Body of pancreas (tissue), 4 donors: ENCODE results near the gene RNF225. TPM values are rescaled to one million over a fixed set of nuclear protein-coding genes. Genes with fewer than 3 reads are reported as not detected.

ENCODE experiments used
- ATAC-seq: fragments of 150-250 bp; one replicate; pipeline ENCODE4 v1.9.1; 2016
- DNase-seq, 4 donors: peaks; one replicate each; pipeline ENCODE4 v3.0.0-alpha.2; 2019
- H3K27ac ChIP-seq, 4 donors: fragments of 200-600 bp; sonication (generic); 1 replicate in 3 of 4; 2 replicates in 1 of 4; pipeline versions ENCODE4 v1.5.1 to v1.6.1; 2016 to 2019; ENCODE audit warnings: mild to moderate bottlenecking in 1 of 4, mixed read lengths in 1 of 4, moderate library complexity in 1 of 4
- H3K27me3 ChIP-seq, 2 donors: fragments of 200-600 bp; sonication (generic); one replicate each; pipeline ENCODE4 v1.6.0; 2016; ENCODE audit warnings: mild to moderate bottlenecking in 1 of 2
- H3K36me3 ChIP-seq, 2 donors: fragments of 200-600 bp; sonication (generic); replicated peaks in 1 of 2; 2 replicates each; pipeline ENCODE4 v1.5.1; 2016; ENCODE audit warnings: low read depth in 2 of 2; ENCODE audit not compliant: insufficient read depth in 1 of 2
- H3K4me1 ChIP-seq: fragments of 200-600 bp; sonication (generic); one replicate; pipeline ENCODE4 v1.6.0; 2016
- H3K4me3 ChIP-seq, 2 donors: fragments of 200-600 bp; sonication (generic); 1 replicate in 1 of 2; 2 replicates in 1 of 2; pipeline ENCODE4 v1.5.1; 2016 to 2019
- H3K9me3 ChIP-seq, 3 donors: fragments of 200-600 bp; sonication (generic); 1 replicate in 2 of 3; 2 replicates in 1 of 3; pipeline ENCODE4 v1.5.1; 2016
- CTCF ChIP-seq, 7 experiments: fragments of 450-650 bp in 4 of 7; fragments of 200-600 bp in 3 of 7; sonication (generic) in 3 of 7; IDR thresholded peaks; one replicate each; pipeline ENCODE4 v1.5.1; 2016 to 2019; ENCODE audit warnings: antibody characterized with exemption in 7 of 7
- POLR2A ChIP-seq, 3 donors: fragments of 450-650 bp; IDR thresholded peaks; one replicate each; pipeline ENCODE4 v1.6.1; 2016; ENCODE audit warnings: antibody characterized with exemption in 3 of 3, mild to moderate bottlenecking in 2 of 3
- WGBS, 2 donors: methylation state at CpG; one replicate each; pipeline ENCODE4 v1.1.5; 2017; 5-methylcytosine and 5-hydroxymethylcytosine counted together
- intact Hi-C: fragments of 100-400 bp; cut with DNase I; formaldehyde crosslinking; loops from one replicate; pipeline ENCODE4 v1.15.1; 2023
- total RNA-seq, 2 donors: library from RNA; depleted of rRNA; stranded (reverse); fragments of >200 nt; gene quantifications; one replicate each; pipeline ENCODE4 v1.1.0, GENCODE V29; 2016

RNF225 gene
- total RNA-seq, 2 donors from 2014 or later: not detected

DNA sequence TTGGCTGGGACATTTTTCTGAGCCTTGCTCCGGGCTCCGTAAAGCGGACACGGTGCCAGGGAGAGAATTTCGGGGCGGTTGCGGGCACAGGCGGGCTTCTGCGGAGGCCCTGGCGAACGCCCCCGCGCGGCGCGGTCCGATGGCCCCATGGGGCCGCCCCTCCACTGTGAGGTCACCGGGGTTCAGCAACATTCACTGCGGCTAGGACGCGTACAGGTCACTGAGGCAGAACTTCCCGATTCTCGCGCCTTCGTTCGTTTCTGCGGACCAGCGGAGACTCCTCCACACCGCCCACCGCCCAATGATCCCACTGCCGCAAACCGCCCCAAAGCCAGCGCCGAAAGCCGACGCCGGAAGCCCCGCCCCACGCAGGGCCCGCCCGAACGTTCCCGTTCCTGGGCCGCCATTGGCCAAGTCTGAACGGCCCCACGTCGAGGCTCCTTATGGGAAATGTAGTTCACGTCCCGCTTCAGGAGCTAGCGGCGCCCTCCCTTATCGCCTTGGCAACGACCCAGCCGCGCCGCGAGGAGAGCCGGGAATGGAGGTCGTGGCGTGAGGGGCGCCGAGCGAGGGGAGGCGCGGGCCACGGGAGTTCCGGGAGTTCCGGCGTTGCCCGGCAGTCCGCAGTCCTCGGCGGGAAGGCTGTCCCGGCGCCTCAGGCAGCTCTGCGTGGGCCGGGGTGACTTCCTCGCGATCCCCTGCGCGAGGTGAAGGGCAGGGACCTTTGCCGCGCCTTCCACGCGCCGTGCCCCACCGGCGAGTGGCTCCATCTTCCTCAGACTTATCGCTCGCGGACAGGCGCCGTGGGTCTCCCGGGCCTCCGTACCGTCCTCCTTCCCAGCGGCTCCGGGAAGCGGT, 12.9 kb downstream of the RNF225 start, which contains the start of gene ZNF584:
Gene ZNF584 (plus strand): TSS at position 498 of the 858 bp plus-strand sequence. CDS start 499 bp downstream, outside the sequence.
- WGBS, 2 donors: 1% methylated on average over 85 of the region's 100 CpGs; no CpG with 5 or more reads in 1 of the 2 donors
- DNase-seq (peak; percentile 92 to 96 (median 94)), ATAC-seq (peak; percentile 98)
- TF ChIP-seq POLR2A (IDR thresholded peaks at IDR 0.05): peak; percentile 56 to 90 (median 84)
- peak in 2 of 7 experiments; percentile 10 to 24 for TF ChIP-seq CTCF (IDR thresholded peaks at IDR 0.05)
- Histone ChIP-seq H3K4me1 (peaks cover 24% of the 10 kb centered on the region), H3K27ac (peak within 1 kb of the TSS; percentile 65 to 84 (median 80)), H3K9me3 (no peaks in the 10 kb centered on the region), H3K4me3 (peak within 1 kb of the TSS; percentile 76 to 96), H3K36me3 (no peaks in the 10 kb centered on the region), H3K27me3 (no peaks in the 10 kb centered on the region)
- intact Hi-C loops: no loop called here

GRCh38 chr19:58409010-58409790, 13.7 kb downstream of the RNF225 start:
- Histone ChIP-seq H3K4me3 (peak overlapping the region; percentile 76 to 96), H3K9me3 (no peaks in the 10 kb centered on the region), H3K4me1 (peaks cover 24% of the 10 kb centered on the region), H3K36me3 (no peaks in the 10 kb centered on the region), H3K27ac (peak overlapping the region; percentile 65 to 84 (median 80)), H3K27me3 (no peaks in the 10 kb centered on the region)
- TF ChIP-seq POLR2A (IDR thresholded peaks at IDR 0.05) (no peak), CTCF (IDR thresholded peaks at IDR 0.05) (no peak)
- ATAC-seq (no peak), DNase-seq (peak in 1 of 4 donors; percentile 18)
- WGBS, 2 donors: 3 to 18% methylated on average over 1 to 32 of the region's 34 CpGs
- intact Hi-C loops: no loop called here

DNA sequence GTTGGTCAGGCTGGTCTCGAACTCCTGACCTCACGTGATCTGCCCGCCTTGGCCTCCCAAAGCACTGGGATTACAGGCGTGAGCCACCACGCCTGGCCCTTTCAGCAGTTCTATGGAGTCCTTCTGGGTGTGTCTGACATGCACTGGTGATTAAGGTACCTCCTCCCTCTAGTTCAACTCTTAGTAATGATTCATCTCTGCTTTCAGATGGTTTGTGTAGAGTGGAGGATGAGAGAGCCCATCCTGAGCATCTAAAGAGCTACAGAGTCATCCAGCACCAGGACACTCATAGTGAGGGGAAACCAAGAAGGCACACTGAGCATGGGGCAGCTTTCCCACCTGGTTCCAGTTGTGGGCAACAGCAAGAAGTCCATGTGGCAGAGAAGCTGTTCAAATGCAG, 21.1 kb downstream of the RNF225 start:
- no peak for DNase-seq
- TF ChIP-seq CTCF (IDR thresholded peaks at IDR 0.05): no peak
- no peak for TF ChIP-seq POLR2A (IDR thresholded peaks at IDR 0.05)
- Histone ChIP-seq H3K36me3 (peaks cover 9 to 14% of the 10 kb centered on the region in 2 donors), H3K27ac (no peak overlapping the region), H3K27me3 (no peaks in the 10 kb centered on the region), H3K4me1 (no peaks in the 10 kb centered on the region), H3K9me3 (peaks cover 0 to 3% (median 0%) of the 10 kb centered on the region in 3 donors), H3K4me3 (no peak overlapping the region)
- ATAC-seq: no peak
- intact Hi-C loops: no loop called here
- WGBS, 2 donors: 93 to 97% methylated on average over 5 of the region's 5 CpGs

DNA sequence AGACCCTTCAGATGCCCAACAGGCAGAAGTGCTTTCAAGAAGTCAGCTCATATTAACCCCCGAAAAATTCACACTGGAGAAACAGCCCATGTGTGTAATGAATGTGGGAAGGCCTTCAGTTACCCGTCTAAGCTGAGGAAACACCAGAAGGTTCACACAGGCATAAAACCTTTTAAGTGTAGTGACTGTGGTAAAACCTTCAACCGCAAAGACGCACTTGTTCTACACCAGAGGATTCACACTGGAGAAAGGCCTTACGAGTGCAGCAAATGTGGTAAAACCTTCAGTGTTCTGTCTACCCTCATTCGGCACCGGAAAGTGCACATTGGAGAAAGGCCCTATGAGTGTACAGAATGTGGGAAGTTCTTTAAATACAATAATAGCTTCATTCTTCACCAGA, 21.6 kb downstream of the RNF225 start:
- Histone ChIP-seq H3K27me3 (no peaks in the 10 kb centered on the region), H3K36me3 (peaks cover 9 to 14% of the 10 kb centered on the region in 2 donors), H3K4me3 (no peak overlapping the region), H3K9me3 (peaks cover 0 to 3% (median 0%) of the 10 kb centered on the region in 3 donors), H3K4me1 (no peaks in the 10 kb centered on the region), H3K27ac (no peak overlapping the region)
- DNase-seq (no peak), ATAC-seq (no peak)
- WGBS, 2 donors: 95 to 97% methylated on average over 6 to 7 of the region's 7 CpGs
- intact Hi-C loops: no loop called here
- TF ChIP-seq CTCF (IDR thresholded peaks at IDR 0.05) (no peak), POLR2A (IDR thresholded peaks at IDR 0.05) (no peak)
